Right atrium auricular region (tissue), 2 donors: ENCODE data around the gene ZSWIM9. TPM values are rescaled to one million over a fixed set of nuclear protein-coding genes. Genes with fewer than 3 reads are reported as not detected.

Experiments used
- DNase-seq: peaks from one replicate; pipeline ENCODE4 v3.0.0-alpha.2; 2019; ENCODE audit warnings: low spot score
- H3K27ac ChIP-seq, 2 donors: fragments of 200-600 bp; sonication (generic); 1 replicate in 1 of 2; 2 replicates in 1 of 2; pipeline ENCODE4 v1.5.1; 2016 to 2019
- H3K27me3 ChIP-seq, 2 donors: fragments of 200-600 bp; sonication (generic); one replicate each; pipeline versions ENCODE4 v1.5.1 to v1.6.0; 2017 to 2019
- H3K36me3 ChIP-seq: fragments of 200-600 bp; sonication (generic); one replicate; pipeline ENCODE4 v1.5.1; 2016
- H3K4me1 ChIP-seq, 2 donors: fragments of 200-600 bp; sonication (generic); one replicate each; pipeline versions ENCODE4 v1.5.1 to v1.6.0; 2017 to 2019
- H3K4me3 ChIP-seq, 2 donors: fragments of 200-600 bp; sonication (generic); 1 replicate in 1 of 2; 2 replicates in 1 of 2; pipeline ENCODE4 v1.5.1; 2017 to 2019; ENCODE audit warnings: mild to moderate bottlenecking in 1 of 2, moderate library complexity in 1 of 2
- H3K9me3 ChIP-seq, 2 donors: fragments of 200-600 bp; sonication (generic); one replicate each; pipeline ENCODE4 v1.5.1; 2019
- CTCF ChIP-seq, 2 donors: fragments of 200-600 bp; sonication (generic); IDR thresholded peaks; one replicate each; pipeline ENCODE4 v1.5.1; 2019; ENCODE audit warnings: antibody characterized with exemption in 2 of 2
- total RNA-seq, 2 donors: library from RNA; depleted of rRNA; stranded (reverse); fragments of >200 nt; gene quantifications; one replicate each; pipeline ENCODE4 v1.1.0, GENCODE V29; 2016

Gene ZSWIM9
- total RNA-seq, 2 donors from 2014 or later = 1.5 to 2.8 TPM

GRCh38 chr19:48168689-48169088, 1.8 kb upstream of the ZSWIM9 start:
- Histone ChIP-seq H3K4me3 (no peak overlapping the region), H3K4me1 (peaks cover 0 to 14% of the 10 kb centered on the region in 2 donors), H3K27ac (no peak overlapping the region), H3K9me3 (no peaks in the 10 kb centered on the region), H3K36me3 (no peaks in the 10 kb centered on the region), H3K27me3 (no peaks in the 10 kb centered on the region)
- no peak for DNase-seq
- TF ChIP-seq CTCF (IDR thresholded peaks at IDR 0.05) = no peak

GRCh38 chr19:48169578-48169938, 922 bp upstream of the ZSWIM9 start:
- peak overlapping the region; percentile 95 to 98 for H3K27ac ChIP-seq
- TF ChIP-seq CTCF (IDR thresholded peaks at IDR 0.05) = no peak

GRCh38 chr19:48170817-48171347, 402 bp downstream of the ZSWIM9 start:
- no peak for DNase-seq
- TF ChIP-seq CTCF (IDR thresholded peaks at IDR 0.05) = no peak

More at GRCh38 chr19:48169578-48169938, 922 bp upstream of the ZSWIM9 start:
- peaks cover 0 to 14% of the 10 kb centered on the region in 2 donors for H3K4me1 ChIP-seq
- no peaks in the 10 kb centered on the region for H3K9me3 ChIP-seq
- DNase-seq = peak; percentile 61
- no peaks in the 10 kb centered on the region for H3K36me3 ChIP-seq
- H3K27me3 ChIP-seq = no peaks in the 10 kb centered on the region
- peak overlapping the region; percentile 75 to 92 for H3K4me3 ChIP-seq

GRCh38 chr19:48171710-48172109, 1.2 kb downstream of the ZSWIM9 start:
- TF ChIP-seq CTCF (IDR thresholded peaks at IDR 0.05) = no peak
- Histone ChIP-seq H3K4me1 (peaks cover 0 to 14% of the 10 kb centered on the region in 2 donors), H3K9me3 (no peaks in the 10 kb centered on the region), H3K4me3 (no peak overlapping the region), H3K27me3 (no peaks in the 10 kb centered on the region), H3K36me3 (no peaks in the 10 kb centered on the region), H3K27ac (no peak overlapping the region)
- no peak for DNase-seq

More at GRCh38 chr19:48170817-48171347, 402 bp downstream of the ZSWIM9 start:
- peak overlapping the region; percentile 75 to 92 for H3K4me3 ChIP-seq
- H3K27me3 ChIP-seq = no peaks in the 10 kb centered on the region
- H3K36me3 ChIP-seq = no peaks in the 10 kb centered on the region
- H3K9me3 ChIP-seq = no peaks in the 10 kb centered on the region
- H3K27ac ChIP-seq = peak overlapping the region; percentile 95 to 98
- peaks cover 0 to 14% of the 10 kb centered on the region in 2 donors for H3K4me1 ChIP-seq

GRCh38 chr19:48174445-48175030, 4.1 kb downstream of the ZSWIM9 start:
- no peak overlapping the region for H3K27ac ChIP-seq
- no peak for TF ChIP-seq CTCF (IDR thresholded peaks at IDR 0.05)
- no peak overlapping the region for H3K4me3 ChIP-seq
- no peaks in the 10 kb centered on the region for H3K27me3 ChIP-seq
- no peak for DNase-seq
- no peaks in the 10 kb centered on the region for H3K9me3 ChIP-seq
- peaks cover 0 to 13% of the 10 kb centered on the region in 2 donors for H3K4me1 ChIP-seq
- H3K36me3 ChIP-seq = no peaks in the 10 kb centered on the region

GRCh38 chr19:48175578-48175977, 5.1 kb downstream of the ZSWIM9 start:
- Histone ChIP-seq H3K27ac (no peak overlapping the region), H3K9me3 (no peaks in the 10 kb centered on the region), H3K4me3 (no peak overlapping the region), H3K4me1 (peaks cover 0 to 9% of the 10 kb centered on the region in 2 donors), H3K36me3 (no peaks in the 10 kb centered on the region), H3K27me3 (no peaks in the 10 kb centered on the region)
- no peak for DNase-seq
- no peak for TF ChIP-seq CTCF (IDR thresholded peaks at IDR 0.05)
